HepG2 (cell line): ENCODE results near the gene LYST. TPM values are rescaled to one million over a fixed set of nuclear protein-coding genes. Genes with fewer than 3 reads are reported as not detected.

Experiments
- ATAC-seq: fragments of 200-7000 bp; cut with Tn5 transposase; 3 replicates; pipeline ENCODE4 v1.9.1; 2020; ENCODE audit warnings: mild to moderate bottlenecking, moderate library complexity
- BruUV-seq: library from RNA; stranded (reverse); fragments of 400-500 nt; replicated peaks from 2 replicates; lab custom pipeline; 2021; lab: Mats Ljungman, UMichigan
- CTCF ChIA-PET: fragments of 300-600 bp; formaldehyde crosslinking; extraction: SDS; loops from one replicate; lab custom pipeline; 2021; ENCODE audit warnings: low total read pairs, inconsistent platforms, low intra/inter-chr PET ratio; lab: Yijun Ruan, JAX
- POLR2A ChIA-PET: fragments of 350-600 bp; sonication (Branson Sonifier 250); formaldehyde crosslinking; loops from one replicate; lab custom pipeline; 2020; ENCODE audit warnings: antibody characterized with exemption, inconsistent platforms; lab: Yijun Ruan, JAX
- DNase-seq: peaks from one replicate; pipeline ENCODE4 v3.0.0-alpha.2; 2015; ENCODE audit warnings: low spot score
- FAIRE-seq: peaks from 3 replicates; lab custom pipeline; 2011; peaks lifted over from hg19 to GRCh38; lab: Jason Lieb, UNC
- H2AFZ ChIP-seq: one replicate; pipeline ENCODE4 v1.6.1; 2011; ENCODE audit warnings: low read length, inconsistent platforms
- H3K27ac ChIP-seq: fragments of 300-600 bp; 3 replicates; pipeline ENCODE4 v1.8.0; 2011; ENCODE audit warnings: mixed run types, mild to moderate bottlenecking, mixed read lengths, low read length, inconsistent platforms; ENCODE audit not compliant: insufficient read depth; ENCODE audit errors: extremely low read length
- H3K27me3 ChIP-seq, 2 experiments: fragments of 200-600 bp in 1 of 2; 2 replicates in 1 of 2; 3 replicates in 1 of 2; pipeline versions ENCODE4 v1.6.0 to v1.8.0; 2011; ENCODE audit warnings: low read length in 2 of 2, mild to moderate bottlenecking in 2 of 2, moderate library complexity in 2 of 2, inconsistent platforms in 1 of 2; ENCODE audit not compliant: insufficient read depth in 2 of 2, control insufficient read depth in 1 of 2
- H3K36me3 ChIP-seq, 2 experiments: fragments of 200-600 bp in 1 of 2; replicated peaks in 1 of 2; 2 replicates in 1 of 2; 3 replicates in 1 of 2; pipeline versions ENCODE4 v1.5.1 to v1.8.0; 2011; ENCODE audit warnings: low read length in 2 of 2, inconsistent platforms in 1 of 2; ENCODE audit not compliant: insufficient read depth in 2 of 2, control insufficient read depth in 1 of 2
- H3K4me1 ChIP-seq: 2 replicates; pipeline ENCODE4 v1.5.1; 2012; ENCODE audit warnings: low read length, inconsistent platforms; ENCODE audit not compliant: insufficient read depth
- H3K4me2 ChIP-seq: 2 replicates; pipeline ENCODE4 v1.6.0; 2011; ENCODE audit warnings: low read depth, low read length, inconsistent platforms
- H3K4me3 ChIP-seq, 3 experiments: fragments of 200-600 bp in 1 of 3; sonication (generic), shearing (Covaris generic) in 1 of 3; replicated peaks in 1 of 3; 2 replicates each; pipeline ENCODE4 v1.5.1; 2011 to 2016; ENCODE audit warnings: low read length in 3 of 3, inconsistent platforms in 2 of 3, low read depth in 2 of 3, mild to moderate bottlenecking in 2 of 3, control low read depth in 1 of 3, mixed read lengths in 1 of 3; ENCODE audit not compliant: insufficient read depth in 1 of 3
- H3K79me2 ChIP-seq: one replicate; pipeline ENCODE4 v1.6.1; 2011; ENCODE audit warnings: low read length, inconsistent platforms; ENCODE audit not compliant: insufficient read depth
- H3K9ac ChIP-seq: 2 replicates; pipeline ENCODE4 v1.6.0; 2011; ENCODE audit warnings: mild to moderate bottlenecking, low read depth, low read length, inconsistent platforms; ENCODE audit not compliant: insufficient read depth
- H3K9me3 ChIP-seq: 2 replicates; pipeline ENCODE4 v1.5.1; 2012; ENCODE audit warnings: mild to moderate bottlenecking, low read length
- H4K20me1 ChIP-seq: 2 replicates; pipeline ENCODE4 v1.6.0; 2011; ENCODE audit warnings: inconsistent platforms, mild to moderate bottlenecking, low read length, moderate library complexity; ENCODE audit not compliant: insufficient read depth
- MEF2D ChIP-seq: sonication (generic); formaldehyde crosslinking; IDR thresholded peaks from 2 replicates; pipeline ENCODE4 v1.5.1; 2020; ENCODE audit warnings: mild to moderate bottlenecking, missing genetic modification reagents
- MXI1 ChIP-seq: IDR thresholded peaks from 3 replicates; pipeline ENCODE4 v1.6.1; 2012; ENCODE audit warnings: low read depth, low read length, inconsistent platforms, borderline replicate concordance
- REL ChIP-seq: sonication (generic); formaldehyde crosslinking; conservative IDR thresholded peaks from 2 replicates; pipeline ENCODE4 v1.8.0; 2022; ENCODE audit warnings: mild to moderate bottlenecking, missing genetic modification reagents, moderate library complexity
- SIN3A ChIP-seq: IDR thresholded peaks from 2 replicates; pipeline ENCODE4 v1.6.1; 2011; ENCODE audit warnings: low read depth, mild to moderate bottlenecking, control low read depth, low read length, borderline replicate concordance
- SMARCE1 ChIP-seq: fragments of 450-650 bp; IDR thresholded peaks from 2 replicates; pipeline ENCODE4 v1.6.1; 2017; ENCODE audit warnings: borderline replicate concordance
- TBX3 ChIP-seq: fragments of 450-650 bp; IDR thresholded peaks from 2 replicates; pipeline ENCODE4 v1.6.1; 2017; ENCODE audit warnings: antibody characterized with exemption, mild to moderate bottlenecking, inconsistent platforms, borderline replicate concordance
- TP53 ChIP-seq: sonication (generic); formaldehyde crosslinking; conservative IDR thresholded peaks from 2 replicates; pipeline ENCODE4 v1.4.0; 2020; ENCODE audit warnings: missing genetic modification reagents
- YEATS2 ChIP-seq: sonication (generic); formaldehyde crosslinking; IDR thresholded peaks from 2 replicates; pipeline ENCODE4 v1.4.0; 2020; ENCODE audit warnings: missing genetic modification reagents, borderline replicate concordance
- ZFP36 ChIP-seq: fragments of 150-350 bp; IDR thresholded peaks from 2 replicates; pipeline ENCODE4 v1.6.1; 2018; ENCODE audit warnings: borderline replicate concordance, low read length, low read depth; ENCODE audit not compliant: partially characterized antibody
- ZNF747 ChIP-seq: sonication (generic); formaldehyde crosslinking; IDR thresholded peaks from 2 replicates; pipeline ENCODE4 v1.8.1; 2023; ENCODE audit warnings: missing genetic modification reagents, mild to moderate bottlenecking, borderline replicate concordance
- ZNF816 ChIP-seq: sonication (generic); formaldehyde crosslinking; IDR thresholded peaks from 2 replicates; pipeline ENCODE4 v1.8.0; 2022; ENCODE audit warnings: missing genetic modification reagents, mild to moderate bottlenecking, borderline replicate concordance
- WGBS: methylation state at CpG from one replicate; pipeline ENCODE4 v1.1.6; 2017; ENCODE audit warnings: low lambda C conversion rate; 5-methylcytosine and 5-hydroxymethylcytosine counted together
- in situ Hi-C: cut with HindIII; loops from 2 replicates; pipeline ENCODE4 v1.10.0; 2017; ENCODE audit warnings: low pct_unique_long_range_greater_than_20kb; ENCODE audit not compliant: extremely low pct_ligation_motif_present
- intact Hi-C: fragments of 100-400 bp; cut with micrococcal nuclease; formaldehyde crosslinking; loops from one replicate; pipeline ENCODE4 v1.10.0; 2022; ENCODE audit not compliant: unreplicated experiment
- polyA plus RNA-seq, 8 experiments: library from polyadenylated mRNA; depleted of rRNA in 3 of 8; stranded (reverse) in 7 of 8; unstranded in 1 of 8; fragments of >200 nt; fragmentation: Illumina TruSeq in 4 of 8; extraction: Trizol in 4 of 8; gene quantifications; 2 replicates each; pipeline versions ENCODE4 v1.2.1 to v1.2.3, GENCODE V29; 2011 to 2016; ENCODE audit warnings: low read depth in 4 of 8, missing spikeins in 1 of 8, mixed read lengths in 1 of 8; ENCODE audit not compliant: insufficient read depth in 1 of 8
- total RNA-seq, 5 experiments: library from RNA; depleted of rRNA; stranded (reverse); fragments of >200 nt; fragmentation: Illumina TruSeq; extraction: Trizol; gene quantifications; 2 replicates each; pipeline ENCODE4 v1.2.3, GENCODE V29; 2016; ENCODE audit warnings: low read depth in 1 of 5
- TF ChIP-seq, protein P1 (sequence below): sonication (generic); formaldehyde crosslinking; IDR thresholded peaks from 2 replicates; pipeline ENCODE4 v1.4.0; 2020; ENCODE audit warnings: missing genetic modification reagents
- TF ChIP-seq, protein P2 (sequence below): IDR thresholded peaks from 2 replicates; pipeline ENCODE4 v1.6.1; 2018; ENCODE audit warnings: missing genetic modification reagents, mild to moderate bottlenecking, missing compliant biosample characterization
- TF ChIP-seq, protein P3 (sequence below): sonication (generic); formaldehyde crosslinking; IDR thresholded peaks from 2 replicates; pipeline ENCODE4 v1.4.0; 2020; ENCODE audit warnings: mild to moderate bottlenecking, missing genetic modification reagents
- TF ChIP-seq, protein P4 (sequence below), 2 experiments: IDR thresholded peaks; 2 replicates each; pipeline ENCODE4 v1.6.1; 2011 to 2012; ENCODE audit warnings: low read length in 2 of 2, borderline replicate concordance in 1 of 2, low read depth in 1 of 2, mild to moderate bottlenecking in 1 of 2, moderate library complexity in 1 of 2

LYST gene
- total and polyA plus RNA-seq, 2 of the 13 experiments (the other 11 are each of a cell fraction or from before 2014, with no cell fraction given), result 0.91 to 2.5 TPM

DNA sequence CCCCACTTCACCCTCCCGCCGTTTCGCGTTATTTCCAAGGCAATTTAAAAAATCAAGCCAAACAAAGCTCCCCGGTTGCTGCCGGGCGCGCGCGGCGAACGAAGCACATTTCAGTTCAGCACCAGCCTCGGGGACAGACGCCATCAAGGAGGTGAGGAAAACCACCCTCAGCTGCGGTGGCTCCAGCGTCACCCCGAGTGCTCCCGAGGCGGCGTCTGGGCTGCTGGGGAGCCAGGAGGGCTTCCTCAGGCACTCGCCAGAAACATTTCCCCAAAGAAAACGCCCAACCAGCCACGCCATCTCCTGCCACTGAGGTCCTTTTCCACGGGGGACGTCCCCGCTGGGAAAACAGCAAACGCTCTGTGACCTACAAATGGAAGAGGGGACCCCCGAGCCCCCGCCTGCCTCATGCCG is 217.7 kb downstream of the LYST start:
- peaks cover 21% of the 10 kb centered on the region; the same call in 1 of the 2 replicates for H4K20me1 ChIP-seq
- 2% methylated on average over 15 of the region's 30 CpGs for WGBS
- DNase-seq, result peak; percentile 37
- TF ChIP-seq ZNF747 (peak; percentile 40; the same call in 1 of the 2 replicates), ZFP36 (no peak), SMARCE1 (no peak), YEATS2 (CRISPR knock-in tag) (peak; percentile 23; the same call in 1 of the 2 replicates), TBX3 (no peak), ZNF816 (CRISPR knock-in tag) (0 out of 2 replicates have a peak, but pooled peaks have one; percentile 39), MXI1 (peak; percentile 66; the same call in 1 of the 3 replicates), SIN3A (peak; percentile 92), TP53 (CRISPR knock-in tag) (no peak), MEF2D (no peak), REL (CRISPR knock-in tag) (0 out of 2 replicates have a peak, but pooled peaks have one; percentile 13)
- TF ChIP-seq, protein P1, sequence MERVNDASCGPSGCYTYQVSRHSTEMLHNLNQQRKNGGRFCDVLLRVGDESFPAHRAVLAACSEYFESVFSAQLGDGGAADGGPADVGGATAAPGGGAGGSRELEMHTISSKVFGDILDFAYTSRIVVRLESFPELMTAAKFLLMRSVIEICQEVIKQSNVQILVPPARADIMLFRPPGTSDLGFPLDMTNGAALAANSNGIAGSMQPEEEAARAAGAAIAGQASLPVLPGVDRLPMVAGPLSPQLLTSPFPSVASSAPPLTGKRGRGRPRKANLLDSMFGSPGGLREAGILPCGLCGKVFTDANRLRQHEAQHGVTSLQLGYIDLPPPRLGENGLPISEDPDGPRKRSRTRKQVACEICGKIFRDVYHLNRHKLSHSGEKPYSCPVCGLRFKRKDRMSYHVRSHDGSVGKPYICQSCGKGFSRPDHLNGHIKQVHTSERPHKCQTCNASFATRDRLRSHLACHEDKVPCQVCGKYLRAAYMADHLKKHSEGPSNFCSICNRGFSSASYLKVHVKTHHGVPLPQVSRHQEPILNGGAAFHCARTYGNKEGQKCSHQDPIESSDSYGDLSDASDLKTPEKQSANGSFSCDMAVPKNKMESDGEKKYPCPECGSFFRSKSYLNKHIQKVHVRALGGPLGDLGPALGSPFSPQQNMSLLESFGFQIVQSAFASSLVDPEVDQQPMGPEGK (CRISPR knock-in tag), result peak; percentile 58; the same call in 1 of the 2 replicates
- TF ChIP-seq, protein P2, sequence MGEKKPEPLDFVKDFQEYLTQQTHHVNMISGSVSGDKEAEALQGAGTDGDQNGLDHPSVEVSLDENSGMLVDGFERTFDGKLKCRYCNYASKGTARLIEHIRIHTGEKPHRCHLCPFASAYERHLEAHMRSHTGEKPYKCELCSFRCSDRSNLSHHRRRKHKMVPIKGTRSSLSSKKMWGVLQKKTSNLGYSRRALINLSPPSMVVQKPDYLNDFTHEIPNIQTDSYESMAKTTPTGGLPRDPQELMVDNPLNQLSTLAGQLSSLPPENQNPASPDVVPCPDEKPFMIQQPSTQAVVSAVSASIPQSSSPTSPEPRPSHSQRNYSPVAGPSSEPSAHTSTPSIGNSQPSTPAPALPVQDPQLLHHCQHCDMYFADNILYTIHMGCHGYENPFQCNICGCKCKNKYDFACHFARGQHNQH (CRISPR knock-in tag), result 0 out of 2 replicates have a peak, but pooled peaks have one; percentile 54
- TF ChIP-seq, protein P3, sequence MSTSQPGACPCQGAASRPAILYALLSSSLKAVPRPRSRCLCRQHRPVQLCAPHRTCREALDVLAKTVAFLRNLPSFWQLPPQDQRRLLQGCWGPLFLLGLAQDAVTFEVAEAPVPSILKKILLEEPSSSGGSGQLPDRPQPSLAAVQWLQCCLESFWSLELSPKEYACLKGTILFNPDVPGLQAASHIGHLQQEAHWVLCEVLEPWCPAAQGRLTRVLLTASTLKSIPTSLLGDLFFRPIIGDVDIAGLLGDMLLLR (CRISPR knock-in tag), result no peak; the same call in 1 of the 2 replicates
- TF ChIP-seq, protein P4, sequence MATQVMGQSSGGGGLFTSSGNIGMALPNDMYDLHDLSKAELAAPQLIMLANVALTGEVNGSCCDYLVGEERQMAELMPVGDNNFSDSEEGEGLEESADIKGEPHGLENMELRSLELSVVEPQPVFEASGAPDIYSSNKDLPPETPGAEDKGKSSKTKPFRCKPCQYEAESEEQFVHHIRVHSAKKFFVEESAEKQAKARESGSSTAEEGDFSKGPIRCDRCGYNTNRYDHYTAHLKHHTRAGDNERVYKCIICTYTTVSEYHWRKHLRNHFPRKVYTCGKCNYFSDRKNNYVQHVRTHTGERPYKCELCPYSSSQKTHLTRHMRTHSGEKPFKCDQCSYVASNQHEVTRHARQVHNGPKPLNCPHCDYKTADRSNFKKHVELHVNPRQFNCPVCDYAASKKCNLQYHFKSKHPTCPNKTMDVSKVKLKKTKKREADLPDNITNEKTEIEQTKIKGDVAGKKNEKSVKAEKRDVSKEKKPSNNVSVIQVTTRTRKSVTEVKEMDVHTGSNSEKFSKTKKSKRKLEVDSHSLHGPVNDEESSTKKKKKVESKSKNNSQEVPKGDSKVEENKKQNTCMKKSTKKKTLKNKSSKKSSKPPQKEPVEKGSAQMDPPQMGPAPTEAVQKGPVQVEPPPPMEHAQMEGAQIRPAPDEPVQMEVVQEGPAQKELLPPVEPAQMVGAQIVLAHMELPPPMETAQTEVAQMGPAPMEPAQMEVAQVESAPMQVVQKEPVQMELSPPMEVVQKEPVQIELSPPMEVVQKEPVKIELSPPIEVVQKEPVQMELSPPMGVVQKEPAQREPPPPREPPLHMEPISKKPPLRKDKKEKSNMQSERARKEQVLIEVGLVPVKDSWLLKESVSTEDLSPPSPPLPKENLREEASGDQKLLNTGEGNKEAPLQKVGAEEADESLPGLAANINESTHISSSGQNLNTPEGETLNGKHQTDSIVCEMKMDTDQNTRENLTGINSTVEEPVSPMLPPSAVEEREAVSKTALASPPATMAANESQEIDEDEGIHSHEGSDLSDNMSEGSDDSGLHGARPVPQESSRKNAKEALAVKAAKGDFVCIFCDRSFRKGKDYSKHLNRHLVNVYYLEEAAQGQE (IDR thresholded peaks at IDR 0.05; ENCODE audit: borderline replicate concordance in 1 of 2, low read depth in 1 of 2, low read length in 2 of 2), result peak; percentile 74 to 94

More for the DNA sequence above, 217.7 kb downstream of the LYST start:
- Histone ChIP-seq H3K27me3 (no peaks in the 10 kb centered on the region), H2AFZ (no peak overlapping the region), H3K9me3 (no peaks in the 10 kb centered on the region), H3K27ac (peak overlapping the region; percentile 87), H3K4me3 (peak overlapping the region; percentile 72 to 88 (median 78)), H3K36me3 (peaks cover 2 to 4% of the 10 kb centered on the region in 2 experiments; a peak in 2 of 5 replicates), H3K4me1 (peaks cover 55% of the 10 kb centered on the region), H3K79me2 (peaks cover 48% of the 10 kb centered on the region), H3K4me2 (peak overlapping the region; percentile 97), H3K9ac (peak overlapping the region; percentile 81)
- ChIA-PET CTCF (no interaction called here), POLR2A (interaction anchor here (1.0 to 3.1 kb wide), 6 partner anchors 9 to 240 kb away, joined by 3 to 13 read pairs (median 6); partner anchors contain the start of gene B3GALNT2)
- in situ Hi-C loops (no loop called here), intact Hi-C loops (loop anchor here (2.0 kb wide), 2 partner anchors 34 to 50 kb away; no protein-coding TSS in a partner anchor)
- ATAC-seq (peak; percentile 49), FAIRE-seq (no peak)
- no TSS peak for BruUV-seq
